HEK293 (cell line): ENCODE measurements around the gene SLC16A4.

Experiments used
- CTCF ChIA-PET: fragments of 350-600 bp; formaldehyde crosslinking; extraction: SDS; loops from one replicate; lab custom pipeline; 2021; ENCODE audit warnings: antibody characterized with exemption; lab: Yijun Ruan, JAX
- POLR2A ChIA-PET: fragments of 300-600 bp; formaldehyde crosslinking; extraction: SDS; loops from one replicate; lab custom pipeline; 2020; ENCODE audit warnings: antibody characterized with exemption, inconsistent platforms; lab: Yijun Ruan, JAX
- H3K27ac ChIP-seq: fragments of 200-500 bp; sonication (Bioruptor generic); 2 replicates; pipeline ENCODE4 v1.5.1; 2014; ENCODE audit warnings: low read depth, low read length, control low read depth, inconsistent platforms; ENCODE audit errors: extremely low read depth
- H3K36me3 ChIP-seq, 2 experiments: fragments of 200-500 bp in 1 of 2; sonication (Bioruptor generic) in 1 of 2; 1 replicate in 1 of 2; 2 replicates in 1 of 2; pipeline ENCODE4 v1.5.1; 2014 to 2017; ENCODE audit warnings: inconsistent platforms in 2 of 2, low read length in 2 of 2; ENCODE audit not compliant: control insufficient read depth in 2 of 2, insufficient read depth in 1 of 2
- H3K4me1 ChIP-seq: fragments of 200-500 bp; sonication (Bioruptor generic); 2 replicates; pipeline ENCODE4 v1.5.1; 2014; ENCODE audit warnings: mild to moderate bottlenecking, low read length, inconsistent platforms; ENCODE audit not compliant: control insufficient read depth, insufficient read depth
- H3K4me3 ChIP-seq: 2 replicates; pipeline ENCODE4 v1.5.1; 2011; ENCODE audit warnings: low read depth, mild to moderate bottlenecking, control low read depth, low read length, moderate library complexity
- H3K9me3 ChIP-seq: fragments of 200-500 bp; sonication (Bioruptor generic); 2 replicates; pipeline ENCODE4 v1.5.1; 2014; ENCODE audit warnings: low read depth, low read length, inconsistent platforms; ENCODE audit not compliant: control insufficient read depth, insufficient read depth
- EGR2 ChIP-seq: fragments of 450-650 bp; formaldehyde crosslinking; IDR thresholded peaks from 2 replicates; pipeline ENCODE4 v1.5.1; 2016; ENCODE audit warnings: low read depth, missing biosample characterization, missing genetic modification characterization
- HOXA7 ChIP-seq: sonication (generic); formaldehyde crosslinking; IDR thresholded peaks from 2 replicates; pipeline ENCODE4 v1.8.1; 2022; ENCODE audit warnings: missing genetic modification reagents, borderline replicate concordance
- SCRT2 ChIP-seq: fragments of 450-650 bp; formaldehyde crosslinking; IDR thresholded peaks from 2 replicates; pipeline ENCODE4 v1.5.1; 2016; ENCODE audit warnings: missing biosample characterization, missing genetic modification characterization
- ZBTB1 ChIP-seq: fragments of 450-650 bp; formaldehyde crosslinking; IDR thresholded peaks from 2 replicates; pipeline ENCODE4 v1.5.1; 2016; ENCODE audit warnings: missing biosample characterization, missing genetic modification characterization
- ZBTB10 ChIP-seq: fragments of 450-650 bp; formaldehyde crosslinking; IDR thresholded peaks from 2 replicates; pipeline ENCODE4 v1.5.1; 2016; ENCODE audit warnings: missing biosample characterization, missing genetic modification characterization
- ZBTB44 ChIP-seq: fragments of 450-650 bp; IDR thresholded peaks from 2 replicates; pipeline ENCODE4 v1.5.1; 2018; ENCODE audit warnings: missing biosample characterization, mild to moderate bottlenecking, missing genetic modification characterization
- ZEB2 ChIP-seq: fragments of 450-650 bp; formaldehyde crosslinking; IDR thresholded peaks from 2 replicates; pipeline ENCODE4 v1.5.1; 2016; ENCODE audit warnings: missing biosample characterization, missing genetic modification characterization
- ZFP37 ChIP-seq: fragments of 450-650 bp; formaldehyde crosslinking; IDR thresholded peaks from 2 replicates; pipeline ENCODE4 v1.5.1; 2016; ENCODE audit warnings: missing biosample characterization, missing genetic modification characterization
- ZNF138 ChIP-seq: fragments of 450-650 bp; formaldehyde crosslinking; IDR thresholded peaks from 2 replicates; pipeline ENCODE4 v1.5.1; 2016; ENCODE audit warnings: missing biosample characterization, missing genetic modification characterization, borderline replicate concordance
- ZNF26 ChIP-seq: fragments of 450-650 bp; formaldehyde crosslinking; IDR thresholded peaks from 2 replicates; pipeline ENCODE4 v1.5.1; 2016; ENCODE audit warnings: missing biosample characterization, missing genetic modification characterization
- ZNF311 ChIP-seq: fragments of 450-650 bp; formaldehyde crosslinking; IDR thresholded peaks from 2 replicates; pipeline ENCODE4 v1.5.1; 2017; ENCODE audit warnings: missing biosample characterization, missing genetic modification characterization, borderline replicate concordance
- ZNF394 ChIP-seq: fragments of 450-650 bp; formaldehyde crosslinking; IDR thresholded peaks from 2 replicates; pipeline ENCODE4 v1.5.1; 2016; ENCODE audit warnings: missing biosample characterization, missing genetic modification characterization, mild to moderate bottlenecking, moderate library complexity, borderline replicate concordance
- ZNF449 ChIP-seq: fragments of 450-650 bp; formaldehyde crosslinking; IDR thresholded peaks from 2 replicates; pipeline ENCODE4 v1.5.1; 2017; ENCODE audit warnings: missing biosample characterization, mild to moderate bottlenecking, missing genetic modification characterization, moderate library complexity
- ZNF48 ChIP-seq: fragments of 450-650 bp; formaldehyde crosslinking; IDR thresholded peaks from 2 replicates; pipeline ENCODE4 v1.5.1; 2016; ENCODE audit warnings: missing biosample characterization, missing genetic modification characterization
- ZNF530 ChIP-seq: fragments of 450-650 bp; formaldehyde crosslinking; IDR thresholded peaks from 2 replicates; pipeline ENCODE4 v1.5.1; 2016; ENCODE audit warnings: low read depth, missing biosample characterization, missing genetic modification characterization
- ZNF610 ChIP-seq: fragments of 450-650 bp; formaldehyde crosslinking; IDR thresholded peaks from 2 replicates; pipeline ENCODE4 v1.5.1; 2016; ENCODE audit warnings: missing biosample characterization, missing genetic modification characterization, borderline replicate concordance
- ZNF626 ChIP-seq: fragments of 450-650 bp; sonication (Bioruptor Pico); formaldehyde crosslinking; IDR thresholded peaks from 2 replicates; pipeline ENCODE4 v1.5.1; 2018; ENCODE audit warnings: missing biosample characterization, missing genetic modification characterization, inconsistent platforms
- ZNF645 ChIP-seq: fragments of 450-650 bp; formaldehyde crosslinking; IDR thresholded peaks from 2 replicates; pipeline ENCODE4; 2016; ENCODE audit warnings: missing biosample characterization, missing genetic modification characterization
- ZNF777 ChIP-seq: fragments of 450-650 bp; formaldehyde crosslinking; IDR thresholded peaks from 2 replicates; pipeline ENCODE4 v1.5.1; 2017; ENCODE audit warnings: missing biosample characterization, missing genetic modification characterization, borderline replicate concordance
- ZNF830 ChIP-seq: fragments of 450-650 bp; IDR thresholded peaks from 2 replicates; pipeline ENCODE4 v1.5.0; 2018; ENCODE audit warnings: missing biosample characterization, missing genetic modification characterization, low read depth, mild to moderate bottlenecking, moderate library complexity
- ZSCAN5A ChIP-seq: fragments of 450-650 bp; formaldehyde crosslinking; IDR thresholded peaks from 2 replicates; pipeline ENCODE4 v1.5.1; 2016; ENCODE audit warnings: missing biosample characterization, missing genetic modification characterization

The SLC16A4 gene

GRCh38 chr1:110424699-110425611 lies 34.1 kb upstream of the SLC16A4 start:
- ChIA-PET POLR2A (interaction anchor here (1.3 kb wide), 1 partner anchor 17 kb away, joined by 3 read pairs; no protein-coding TSS in a partner anchor), CTCF (interaction anchor here (0.7 to 2.9 kb wide), 5 partner anchors 13 to 99 kb away, joined by 3 to 14 read pairs (median 3); partner anchors contain the start of gene LAMTOR5)
- H3K4me1 ChIP-seq, result no peaks in the 10 kb centered on the region
- no peaks in the 10 kb centered on the region for H3K9me3 ChIP-seq
- no peak overlapping the region for H3K27ac ChIP-seq
- TF ChIP-seq ZFP37 (tag by site-specific recombination) (no peak), ZNF530 (tag by site-specific recombination) (no peak), ZNF311 (tag by site-specific recombination) (no peak), ZEB2 (tag by site-specific recombination) (no peak), ZBTB10 (tag by site-specific recombination) (no peak), ZNF610 (no peak), ZNF449 (no peak), ZNF138 (tag by site-specific recombination) (no peak)
- no peak overlapping the region for H3K4me3 ChIP-seq
- no peaks in the 10 kb centered on the region for H3K36me3 ChIP-seq

- H3K36me3 ChIP-seq, result no peaks in the 10 kb centered on the region
- ChIA-PET CTCF (interaction anchor here (0.6 to 1.9 kb wide), 6 partner anchors 9 to 552 kb away, joined by 3 to 10 read pairs (median 5); no protein-coding TSS in a partner anchor), POLR2A (interaction anchor here (0.6 kb wide), 1 partner anchor 86 kb away, joined by 3 read pairs; no protein-coding TSS in a partner anchor)
- H3K9me3 ChIP-seq, result no peaks in the 10 kb centered on the region
- H3K4me1 ChIP-seq, result no peaks in the 10 kb centered on the region
- H3K4me3 ChIP-seq, result no peak overlapping the region
- H3K27ac ChIP-seq, result no peak overlapping the region
- TF ChIP-seq ZBTB1 (tag by site-specific recombination) (no peak), ZBTB44 (tag by site-specific recombination) (no peak), ZSCAN5A (tag by site-specific recombination) (no peak), ZNF777 (tag by site-specific recombination) (no peak), ZNF830 (tag by site-specific recombination) (no peak), ZNF48 (no peak), ZNF394 (tag by site-specific recombination) (no peak), SCRT2 (tag by site-specific recombination) (no peak), ZNF26 (no peak), ZNF645 (tag by site-specific recombination) (no peak), HOXA7 (CRISPR knock-in tag) (no peak), ZNF626 (tag by site-specific recombination) (no peak), EGR2 (tag by site-specific recombination) (no peak)
Measured at GRCh38 chr1:110420874-110421793, 30.3 kb upstream of the SLC16A4 start.
